ENCODE results near the gene CLECL1.

- no peak for TF ChIP-seq CTCF (IDR thresholded peaks at IDR 0.05)
- TF ChIP-seq POLR2A (IDR thresholded peaks at IDR 0.05), result no peak
Measured at GRCh38 chr12:9735601-9736000, 2.7 kb upstream of the CLECL1 start.
